Measurements from ENCODE around the gene LARGE1.

The LARGE1 gene

GRCh38 chr22:33557836-33558235 lies 362.4 kb downstream of the LARGE1 start:
- no peak for DNase-seq (ENCODE audit: low read depth)

- DNase-seq (ENCODE audit: low read depth), result no peak
These were observed 364.3 kb downstream of the LARGE1 start for GRCh38 chr22:33555814-33556522.

GRCh38 chr22:33553493-33553892 lies 366.8 kb downstream of the LARGE1 start:
- no peak for DNase-seq (ENCODE audit: low read depth)

GRCh38 chr22:33544707-33545106 lies 375.6 kb downstream of the LARGE1 start:
- DNase-seq (ENCODE audit: low read depth), result no peak

GRCh38 chr22:33542722-33543121 lies 377.6 kb downstream of the LARGE1 start:
- no peak for DNase-seq (ENCODE audit: low read depth)

- DNase-seq (ENCODE audit: low read depth), result no peak
These were observed 378.1 kb downstream of the LARGE1 start for GRCh38 chr22:33542153-33542552.

GRCh38 chr22:33539902-33540751 lies 380.1 kb downstream of the LARGE1 start:
- no peak for DNase-seq (ENCODE audit: low read depth)

GRCh38 chr22:33539202-33539901 lies 380.9 kb downstream of the LARGE1 start:
- DNase-seq (ENCODE audit: low read depth), result no peak

GRCh38 chr22:33538277-33538885 lies 381.9 kb downstream of the LARGE1 start:
- no peak for DNase-seq (ENCODE audit: low read depth)

GRCh38 chr22:33537059-33537458 lies 383.2 kb downstream of the LARGE1 start:
- no peak for DNase-seq (ENCODE audit: low read depth)

- no peak for DNase-seq (ENCODE audit: low read depth)
These were observed 384.1 kb downstream of the LARGE1 start for GRCh38 chr22:33535937-33536875.

- no peak for DNase-seq (ENCODE audit: low read depth)
These were observed 390.7 kb downstream of the LARGE1 start for GRCh38 chr22:33529424-33530113.

GRCh38 chr22:33528183-33528582 lies 392.1 kb downstream of the LARGE1 start:
- no peak for DNase-seq (ENCODE audit: low read depth)

- no peak for DNase-seq (ENCODE audit: low read depth)
These were observed 393.7 kb downstream of the LARGE1 start for GRCh38 chr22:33526434-33527107.

- DNase-seq (ENCODE audit: low read depth), result no peak
These were observed 395.6 kb downstream of the LARGE1 start for GRCh38 chr22:33524511-33525260.

- DNase-seq (ENCODE audit: low read depth), result no peak
These were observed 398.2 kb downstream of the LARGE1 start for GRCh38 chr22:33521879-33522665.

GRCh38 chr22:33520904-33521780 lies 399.1 kb downstream of the LARGE1 start:
- no peak for DNase-seq (ENCODE audit: low read depth)

Measured in activated T-cell treated with anti-CD3 and anti-CD28 coated beads for 1 hour (primary cell).